CD4-positive, alpha-beta T cell treated with Interleukin-4 for 1 hour (primary cell): ENCODE measurements around the gene SDCCAG8.

Experiments
- DNase-seq, 2 donors: peaks; one replicate each; pipeline ENCODE4 v3.0.0-alpha.2; 2020 to 2022

The SDCCAG8 gene

GRCh38 chr1:243394601-243395464, 139.0 kb downstream of the SDCCAG8 start:
- no peak for DNase-seq

DNA sequence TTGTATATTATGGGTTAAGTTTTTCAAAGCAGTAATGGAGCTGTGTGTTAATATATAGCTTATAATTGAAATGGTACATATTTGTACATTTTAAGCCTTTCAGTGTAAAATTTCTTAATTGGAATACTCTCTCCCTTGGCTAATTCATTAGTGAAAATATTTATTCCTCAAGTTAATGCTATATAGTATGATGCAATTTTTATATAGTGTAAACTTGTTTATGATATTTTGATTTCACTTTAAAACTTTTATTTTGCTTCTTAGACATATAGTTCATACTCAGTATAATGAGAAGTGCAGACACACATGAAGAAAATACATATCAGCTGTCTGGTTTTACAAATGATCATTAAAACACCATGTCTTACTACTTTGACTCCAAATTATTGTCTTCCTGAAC, 140.6 kb downstream of the SDCCAG8 start:
- no peak for DNase-seq

DNA sequence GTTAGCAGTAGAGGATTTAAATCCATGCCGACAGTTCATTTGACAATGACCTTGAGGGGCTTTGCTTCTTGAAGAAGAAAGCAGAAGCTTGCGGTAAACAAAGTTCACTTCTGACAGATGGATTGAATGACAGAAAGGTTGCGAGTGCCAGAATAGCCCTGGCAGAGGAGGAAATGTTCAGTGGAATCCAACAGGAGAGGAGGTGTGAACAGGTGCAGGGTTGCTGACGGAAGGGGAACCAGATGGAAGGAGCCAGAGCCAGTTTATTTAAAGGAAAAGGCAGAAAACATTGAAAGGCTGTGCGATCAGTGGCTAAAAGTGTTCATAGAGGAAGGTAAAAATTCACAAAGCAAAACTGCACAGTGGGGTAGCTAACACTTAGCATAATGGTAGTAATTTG, 141.0 kb downstream of the SDCCAG8 start:
- DNase-seq = no peak

- DNase-seq = no peak
These were observed 141.9 kb downstream of the SDCCAG8 start for GRCh38 chr1:243397613-243398321.

GRCh38 chr1:243399561-243400155, 143.8 kb downstream of the SDCCAG8 start:
- no peak for DNase-seq

GRCh38 chr1:243402868-243403267, 147.0 kb downstream of the SDCCAG8 start:
- DNase-seq = no peak

DNA sequence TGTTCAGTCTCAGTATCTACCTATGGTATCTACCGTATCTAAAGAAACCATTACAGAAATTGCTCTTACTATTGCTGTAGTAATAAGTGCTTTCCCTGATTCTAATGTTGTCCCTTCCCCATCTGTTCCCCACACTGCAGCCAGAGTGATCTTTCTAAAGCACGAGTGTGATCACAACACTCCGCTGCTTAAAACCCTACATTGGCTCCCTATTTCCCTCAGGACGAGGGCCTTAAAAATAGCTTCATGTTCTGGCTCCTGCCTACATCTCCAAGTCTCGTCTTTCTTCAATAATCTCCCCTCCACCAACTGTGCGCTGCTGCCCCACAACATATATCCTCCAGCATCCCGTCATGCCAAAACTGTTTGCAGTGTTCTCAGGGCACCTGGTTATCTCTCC, 150.6 kb downstream of the SDCCAG8 start:
- no peak for DNase-seq

GRCh38 chr1:243407284-243408018, 151.6 kb downstream of the SDCCAG8 start:
- no peak for DNase-seq

GRCh38 chr1:243408479-243408878, 152.6 kb downstream of the SDCCAG8 start:
- no peak for DNase-seq

DNA sequence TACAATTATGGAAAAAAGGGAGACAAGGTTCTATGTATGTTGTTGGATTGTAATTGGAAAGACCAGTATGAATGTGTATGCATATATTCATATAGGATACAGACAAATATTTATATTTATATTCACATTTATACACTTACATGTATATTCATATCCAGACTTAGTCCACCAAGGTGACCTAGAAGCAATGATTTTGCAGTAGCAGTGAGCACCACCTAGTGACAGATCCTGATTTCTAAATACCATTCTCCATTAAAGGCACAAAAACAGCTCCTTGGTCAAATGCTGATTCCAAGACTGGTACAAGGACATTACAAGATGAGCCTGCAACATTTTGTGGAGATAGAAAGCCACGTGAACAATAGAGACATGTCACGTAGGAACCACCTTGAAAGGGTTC, 153.4 kb downstream of the SDCCAG8 start:
- DNase-seq = no peak

DNA sequence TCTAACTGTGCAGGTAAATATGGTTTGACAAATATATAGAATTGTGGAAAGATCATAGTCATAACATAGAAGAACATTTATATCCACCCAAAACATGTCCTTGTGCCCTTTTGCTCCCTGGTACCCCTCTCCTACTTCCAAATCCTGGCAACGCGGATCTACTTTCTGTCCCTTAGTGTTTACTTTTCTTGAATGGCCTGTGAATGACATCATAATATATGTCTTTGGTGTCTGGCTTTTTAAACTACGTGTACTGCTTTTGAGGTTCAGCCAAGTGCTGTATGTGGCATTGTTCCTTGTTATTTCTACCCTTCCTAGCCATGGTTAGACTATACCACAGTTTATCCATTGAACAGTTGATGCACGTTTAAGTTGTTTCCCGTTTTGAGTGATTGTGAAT, 155.6 kb downstream of the SDCCAG8 start:
- no peak for DNase-seq

DNA sequence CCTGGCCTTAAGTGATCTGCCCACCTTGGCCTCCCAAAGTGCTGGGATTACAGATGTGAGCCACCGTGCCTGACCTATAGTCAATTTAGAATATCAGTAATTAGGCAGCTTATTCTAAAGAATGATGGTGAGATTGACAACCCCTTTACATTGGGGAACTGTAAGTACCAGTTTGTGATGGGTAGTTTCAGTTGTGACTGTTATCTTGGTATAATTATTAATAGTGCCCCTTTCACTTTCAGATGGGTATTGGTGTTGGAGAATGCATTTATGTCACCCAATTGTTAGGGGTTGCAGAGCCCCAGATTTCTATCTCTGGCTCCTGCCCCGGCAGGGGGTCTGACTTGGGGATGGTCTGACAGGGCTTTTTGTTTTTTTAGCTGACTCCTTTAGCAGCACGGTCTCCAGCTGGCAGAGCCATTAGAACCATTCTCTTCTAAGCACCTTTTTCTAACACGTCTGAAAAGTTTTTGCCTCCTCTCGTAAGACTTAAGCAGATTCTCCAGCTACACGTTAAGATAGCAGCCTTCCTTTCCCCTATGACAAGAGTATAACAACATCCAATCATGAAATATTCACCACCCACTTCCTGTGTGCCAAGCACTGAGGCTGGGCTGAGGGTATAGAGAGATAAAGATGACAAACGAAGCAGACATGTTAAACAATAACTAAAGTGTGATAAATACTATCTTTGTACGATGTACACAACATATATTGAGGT, 157.8 kb downstream of the SDCCAG8 start:
- peak in 1 of 2 donors; percentile 19 for DNase-seq

GRCh38 chr1:243414152-243414494, 158.3 kb downstream of the SDCCAG8 start:
- DNase-seq = no peak

- DNase-seq = no peak
These were observed 160.0 kb downstream of the SDCCAG8 start for GRCh38 chr1:243415663-243416408.

GRCh38 chr1:243416495-243416894, 160.7 kb downstream of the SDCCAG8 start:
- peak in 1 of 2 donors; percentile 13 for DNase-seq

DNA sequence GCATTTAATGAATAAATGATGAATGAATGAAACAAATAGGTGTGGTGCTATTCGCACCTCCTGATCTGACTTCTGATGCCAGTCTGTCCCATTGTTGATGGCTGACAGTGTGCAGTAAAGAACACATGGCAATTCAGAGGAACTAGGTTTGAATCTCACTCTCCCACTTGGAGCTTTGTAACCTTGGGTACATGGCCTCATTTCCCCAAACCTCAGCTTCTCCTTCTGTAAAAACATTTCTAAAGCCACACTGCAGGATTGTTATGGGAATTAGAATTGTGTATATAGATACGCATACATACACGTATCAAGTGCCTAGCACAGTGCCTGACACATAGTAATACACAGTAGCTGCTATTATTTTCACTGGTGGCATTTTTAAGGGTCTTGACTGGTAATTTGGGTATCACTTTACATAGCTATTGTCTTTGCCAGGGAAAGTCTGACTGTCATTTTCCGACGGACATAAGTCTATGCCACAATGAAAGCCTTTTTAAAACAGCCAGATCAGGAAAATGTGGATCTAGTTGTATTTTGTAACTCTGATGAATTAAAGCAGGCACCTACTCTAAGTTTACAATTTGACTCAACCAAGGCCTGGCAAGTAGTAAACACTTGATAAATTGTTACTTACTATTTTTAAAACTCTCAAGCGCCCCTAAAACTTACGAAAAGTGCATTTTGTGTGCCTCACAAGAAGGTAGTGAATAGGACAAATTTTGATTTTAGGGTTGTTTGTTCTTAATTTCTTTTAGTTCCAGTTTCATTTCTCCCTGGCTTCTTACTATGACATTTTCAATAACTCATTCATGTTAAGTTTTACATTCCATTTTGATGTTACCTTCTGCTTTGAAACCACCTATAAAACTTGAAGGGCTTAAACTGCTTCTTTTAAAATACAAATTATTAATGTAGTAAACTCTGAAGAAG, 164.4 kb downstream of the SDCCAG8 start:
- no peak for DNase-seq

GRCh38 chr1:243420946-243421685, 165.3 kb downstream of the SDCCAG8 start:
- no peak for DNase-seq

DNA sequence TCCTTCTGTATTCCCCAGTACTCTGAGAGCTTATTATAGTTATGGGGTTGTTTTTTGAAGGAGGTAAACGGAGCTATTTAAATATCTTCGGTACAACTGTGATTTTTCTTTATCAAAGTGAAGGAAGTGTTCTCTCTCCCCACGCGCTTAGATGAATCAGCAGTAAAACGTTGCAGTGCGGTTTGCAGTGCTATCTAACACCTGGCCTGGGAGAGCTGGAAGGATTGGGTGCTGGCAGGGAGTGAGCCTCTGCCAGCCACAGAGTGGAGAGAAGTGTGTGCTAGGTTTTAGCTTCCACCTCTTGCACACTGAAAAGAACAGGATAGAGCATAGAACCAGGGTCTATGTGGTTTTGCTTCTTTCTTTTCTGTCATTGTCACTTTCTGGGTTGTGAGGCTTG, 165.9 kb downstream of the SDCCAG8 start:
- peak; percentile 15 to 43 for DNase-seq

DNA sequence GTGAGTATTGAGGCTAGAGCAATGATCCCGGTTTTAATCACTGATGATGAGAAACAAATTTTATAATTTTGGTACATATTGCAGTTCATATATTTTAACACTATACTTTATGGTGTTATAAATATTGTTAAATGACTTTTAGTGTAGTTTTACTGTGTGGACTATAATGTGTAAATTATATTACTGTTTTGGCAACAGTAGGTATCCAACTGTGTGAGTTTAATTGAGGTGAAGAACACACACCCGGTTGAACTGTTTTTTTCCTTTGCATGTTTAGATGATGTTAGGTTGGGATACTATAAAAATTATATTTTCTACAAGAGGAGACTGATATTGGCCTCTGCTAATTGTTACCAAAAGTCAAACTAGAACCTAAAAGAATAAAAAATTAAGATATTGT, 166.5 kb downstream of the SDCCAG8 start:
- no peak for DNase-seq

DNA sequence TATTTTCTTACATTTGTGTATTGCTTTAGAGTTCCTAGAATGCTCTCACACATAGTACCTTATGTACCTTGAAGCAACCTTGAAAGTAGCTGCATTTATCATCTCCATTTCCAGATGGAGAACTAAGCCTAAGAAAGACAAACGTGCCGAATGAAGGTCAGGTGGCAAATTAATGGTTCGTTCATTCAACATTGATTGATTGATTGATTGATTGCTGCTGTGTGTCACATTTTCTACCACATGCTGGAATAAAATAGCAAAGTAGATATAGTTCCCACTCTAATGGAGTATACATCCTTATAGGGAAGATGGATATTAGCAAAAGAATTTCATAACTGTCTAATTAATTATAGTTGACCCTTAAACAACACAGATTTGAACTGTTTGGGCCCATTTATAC, 172.2 kb downstream of the SDCCAG8 start:
- DNase-seq = no peak
